GM19238 (cell line): ENCODE data around the gene CSRNP3.

Source experiments
- DNase-seq: peaks from one replicate; pipeline ENCODE4 v3.0.0; 2011; ENCODE audit warnings: low spot score; ENCODE audit not compliant: insufficient read length

CSRNP3 gene

DNA sequence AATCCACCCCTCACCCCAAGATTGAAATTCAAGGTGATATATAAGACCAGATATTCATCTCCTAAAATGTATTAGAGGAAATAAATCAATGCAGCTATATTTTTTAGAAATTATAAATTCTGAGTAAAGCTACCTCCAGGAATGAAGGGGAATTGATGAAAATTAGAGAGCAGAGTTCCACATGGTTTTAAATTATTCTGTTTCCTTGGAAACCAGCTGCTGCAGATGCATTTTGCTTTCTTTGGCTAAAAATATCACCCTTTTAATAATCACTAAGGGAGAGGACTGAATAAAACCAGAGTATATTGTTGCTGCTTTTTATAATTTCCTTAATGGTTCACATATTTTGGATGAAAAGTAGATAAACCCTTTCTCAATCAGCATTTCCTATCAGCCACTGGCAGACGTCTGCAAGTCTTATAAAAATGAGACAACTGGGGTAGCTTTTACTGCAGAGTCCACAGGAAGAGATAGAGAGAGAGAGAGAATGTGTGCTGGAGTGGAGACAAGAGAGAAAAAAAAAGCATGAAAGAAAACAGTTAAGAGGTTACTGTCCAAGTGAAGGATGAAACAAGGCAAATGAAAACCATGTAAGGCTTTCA is 2.0 kb downstream of the CSRNP3 start:
- no peak for DNase-seq

DNA sequence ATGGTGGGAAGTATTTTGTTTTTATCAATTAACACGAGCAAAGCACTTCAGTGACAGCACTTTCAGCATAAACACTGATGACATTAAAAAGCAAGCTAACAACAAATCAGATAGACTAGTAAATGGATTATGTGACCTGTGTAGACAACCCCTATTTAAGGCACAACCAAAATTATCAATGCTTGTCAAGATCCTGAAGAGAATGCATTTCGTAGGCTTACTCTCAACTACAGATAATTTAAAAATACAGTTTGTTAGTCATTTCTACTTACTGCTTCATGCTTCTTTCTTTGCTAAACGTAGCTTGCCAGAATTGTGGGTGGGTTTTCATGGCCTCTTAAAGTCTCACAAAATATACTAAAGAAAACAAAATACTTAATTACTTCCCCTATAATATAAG is 3.4 kb downstream of the CSRNP3 start:
- no peak for DNase-seq

DNA sequence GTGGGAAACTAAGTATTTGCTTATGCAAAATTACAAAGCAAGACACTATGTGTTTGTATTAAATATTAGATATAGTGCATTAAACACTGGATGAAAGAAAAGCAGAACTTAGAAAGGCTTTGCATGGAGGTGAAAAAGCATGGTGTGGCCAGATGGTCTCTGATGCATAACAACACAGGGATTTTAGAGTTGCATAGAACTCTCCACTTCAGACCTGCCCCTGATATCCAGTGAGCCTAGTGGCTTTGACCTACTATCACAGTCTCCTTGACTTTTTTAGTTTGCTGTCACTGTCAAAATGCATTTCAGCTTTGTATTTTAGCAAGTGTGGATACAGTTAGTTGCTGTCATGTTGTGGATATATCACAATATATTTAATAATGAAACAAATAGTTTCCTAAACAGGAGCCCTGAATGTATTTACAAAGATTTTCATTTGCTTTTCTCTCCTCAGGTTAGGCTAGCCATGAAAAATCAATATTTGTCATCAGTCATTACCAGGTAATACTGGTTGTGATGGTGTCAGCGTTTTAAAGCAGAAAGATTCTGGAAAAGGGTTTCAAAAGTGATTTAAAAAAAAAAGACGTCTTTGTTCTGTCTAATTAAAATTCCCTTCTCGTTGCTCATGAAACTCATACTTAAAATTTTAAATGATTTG is 5.2 kb downstream of the CSRNP3 start:
- no peak for DNase-seq

DNA sequence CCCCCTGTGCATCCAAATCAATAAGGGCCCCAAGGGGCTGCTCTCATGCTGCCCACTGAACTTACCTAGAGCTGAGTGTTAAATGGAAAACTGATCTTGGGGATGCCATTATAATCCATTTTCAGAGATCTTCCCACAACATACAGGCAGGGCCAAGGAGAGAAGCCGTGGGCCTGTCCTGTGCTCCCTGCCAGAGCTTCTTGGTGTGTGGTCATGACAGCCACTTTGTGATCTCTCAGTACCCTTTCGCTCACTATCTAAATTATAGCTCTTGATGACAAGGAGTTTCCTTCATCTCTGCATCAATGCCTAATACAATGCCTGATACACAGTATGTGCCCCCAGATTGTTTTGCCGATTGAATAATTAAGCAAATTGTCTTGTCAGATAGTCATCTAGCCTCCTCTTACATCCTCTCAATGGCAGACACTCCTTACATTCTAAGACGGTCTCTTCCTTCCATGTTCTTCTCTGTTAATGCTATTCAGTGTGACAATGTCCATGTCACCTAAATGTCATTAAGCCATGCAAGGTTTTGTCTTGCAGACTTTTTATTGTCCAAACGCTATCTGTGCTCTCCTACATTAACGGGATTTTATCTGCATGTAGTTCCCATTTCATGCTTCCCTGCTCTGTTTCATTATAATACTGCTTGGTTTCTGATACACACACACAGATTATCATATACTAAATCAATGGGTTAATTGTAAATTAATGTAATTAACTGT is 5.9 kb downstream of the CSRNP3 start:
- no peak for DNase-seq

DNA sequence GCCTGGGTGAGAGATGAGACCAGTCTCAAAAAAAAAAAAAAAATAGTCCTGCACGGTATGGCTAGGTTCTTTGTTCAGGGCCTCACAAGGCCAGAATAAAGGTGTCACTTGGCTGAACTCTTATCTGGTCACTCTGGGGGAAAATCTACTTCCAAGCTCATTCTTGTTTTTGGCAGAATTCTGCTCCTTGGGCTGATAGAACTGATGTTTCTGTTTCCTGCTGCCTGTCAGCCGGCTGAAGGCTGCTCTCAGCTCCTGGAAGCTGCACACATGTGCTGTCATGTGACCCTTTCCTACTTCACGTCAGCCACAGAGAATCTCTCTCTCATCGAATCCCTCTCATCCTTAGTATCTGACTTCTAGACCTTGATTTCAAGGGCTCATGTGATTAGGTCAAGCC is 10.4 kb downstream of the CSRNP3 start:
- no peak for DNase-seq

DNA sequence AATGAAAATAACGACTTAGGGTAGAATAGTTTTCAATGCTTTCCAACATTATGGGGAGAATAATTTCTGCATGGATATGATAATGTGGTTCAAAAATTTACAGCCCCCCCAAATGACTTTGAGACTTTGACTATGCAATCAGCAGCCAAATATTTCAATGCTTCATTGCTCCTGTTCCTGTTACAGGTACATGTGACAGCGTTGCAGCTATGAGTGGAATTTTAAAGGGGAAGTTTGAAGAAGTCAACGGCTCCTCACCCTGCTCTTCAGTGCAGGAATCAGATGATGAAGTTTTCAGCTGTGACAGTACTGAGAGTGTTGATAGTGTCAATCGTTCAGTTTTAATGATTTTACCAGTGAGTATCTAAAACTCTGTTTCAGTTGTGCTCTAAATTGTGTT is 25.1 kb downstream of the CSRNP3 start:
- DNase-seq, result no peak

DNA sequence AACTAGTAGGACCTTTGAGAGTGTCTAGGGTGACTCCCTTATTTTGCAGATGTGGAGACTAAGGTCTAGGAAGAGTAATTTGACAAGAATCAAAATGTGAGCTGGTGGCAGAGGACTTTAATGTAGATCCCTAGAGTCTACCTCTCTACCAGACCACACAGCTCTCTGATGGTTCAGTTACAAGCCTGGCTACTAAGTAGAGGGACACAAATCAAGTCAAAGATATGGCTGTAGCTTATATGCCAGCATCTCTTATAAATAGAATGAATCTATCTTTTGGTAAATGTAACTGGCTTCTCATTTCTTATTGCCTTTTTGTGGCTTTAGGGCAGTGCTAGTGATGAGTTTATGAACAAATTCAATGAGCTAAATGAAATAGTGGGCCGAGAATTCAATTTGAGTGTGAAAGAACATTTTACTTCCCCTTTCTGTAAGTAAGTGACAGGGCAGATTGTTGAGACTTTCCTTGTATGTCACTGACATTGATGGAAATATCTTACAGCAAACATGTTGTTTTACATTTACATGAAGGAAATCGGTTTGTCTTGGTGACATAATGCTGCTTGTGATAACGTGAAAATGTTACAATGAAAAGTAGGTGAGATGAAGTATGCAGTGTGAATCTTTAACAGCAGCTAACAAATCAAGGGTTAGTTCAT is 28.3 kb downstream of the CSRNP3 start:
- DNase-seq, result no peak

DNA sequence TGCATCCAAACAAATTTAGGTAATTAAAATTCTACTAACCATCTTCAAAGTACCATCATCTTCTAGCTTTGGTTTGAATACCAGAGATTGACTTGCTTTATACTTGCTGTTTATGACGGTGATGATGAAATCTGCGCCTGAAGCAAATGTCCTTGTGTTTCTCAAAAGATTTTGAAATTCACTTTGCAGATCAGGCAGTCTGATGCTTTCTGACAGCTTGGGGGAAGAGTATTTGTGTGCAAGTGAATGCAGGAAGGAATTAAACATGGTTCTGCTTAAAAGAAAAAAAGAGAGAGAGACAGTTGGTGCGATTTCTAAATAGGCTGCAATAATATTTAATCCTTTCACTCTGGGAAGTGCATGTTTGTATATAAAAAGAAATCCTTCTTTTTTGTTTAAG is 29.6 kb downstream of the CSRNP3 start:
- DNase-seq, result no peak

DNA sequence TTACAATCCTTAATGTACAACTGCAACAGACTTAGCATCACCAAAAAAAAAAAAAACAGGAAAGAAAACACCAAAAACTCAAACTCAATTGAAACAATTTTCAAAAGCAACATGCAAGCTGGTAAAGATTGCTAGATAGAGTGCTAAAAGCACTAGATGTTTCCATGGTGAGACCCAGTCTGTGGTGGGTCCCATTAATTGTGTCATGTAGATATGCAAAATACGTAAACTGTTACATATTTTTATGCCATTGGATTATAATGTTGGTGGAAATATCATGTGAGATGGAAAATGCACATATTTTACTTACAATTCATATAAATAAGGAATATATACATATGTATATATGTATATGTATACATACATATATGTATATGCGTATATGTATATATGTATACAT is 30.5 kb downstream of the CSRNP3 start:
- no peak for DNase-seq

DNA sequence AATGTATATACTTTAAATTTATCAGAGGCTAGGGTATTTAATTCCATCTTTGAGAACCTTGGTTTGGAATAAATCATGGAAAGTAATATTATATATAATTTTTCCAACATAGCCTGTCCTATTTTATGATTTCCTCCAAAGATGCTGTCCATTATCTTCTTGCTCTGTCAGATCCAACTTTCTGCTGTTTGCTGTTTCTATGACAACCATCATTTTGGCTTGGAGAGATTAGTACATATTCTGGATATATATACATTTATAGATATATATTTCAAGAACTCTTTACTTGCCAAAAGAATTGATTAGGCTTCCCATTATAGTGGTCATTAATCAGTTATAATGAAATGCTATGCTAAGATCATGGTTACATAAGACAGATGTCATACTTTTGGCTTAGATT is 31.3 kb downstream of the CSRNP3 start:
- no peak for DNase-seq

DNA sequence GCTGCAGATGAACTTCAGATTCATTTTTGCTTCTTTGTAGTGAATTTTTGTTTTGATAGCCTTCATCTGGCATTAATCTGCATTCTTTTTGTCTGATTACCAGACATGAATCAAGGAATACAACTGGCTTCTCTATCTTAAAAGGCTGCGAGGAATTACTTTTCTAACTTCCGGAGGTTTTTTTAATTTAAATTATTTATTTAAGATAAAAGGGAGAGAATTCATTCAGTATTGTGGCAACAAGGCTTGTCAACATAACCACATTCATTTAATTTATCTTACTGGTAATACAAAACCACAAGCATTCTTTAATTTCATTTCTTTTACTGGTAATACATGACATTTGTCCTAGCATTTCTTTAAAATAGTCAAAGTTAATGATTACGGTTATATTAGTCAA is 36.0 kb downstream of the CSRNP3 start:
- no peak for DNase-seq

DNA sequence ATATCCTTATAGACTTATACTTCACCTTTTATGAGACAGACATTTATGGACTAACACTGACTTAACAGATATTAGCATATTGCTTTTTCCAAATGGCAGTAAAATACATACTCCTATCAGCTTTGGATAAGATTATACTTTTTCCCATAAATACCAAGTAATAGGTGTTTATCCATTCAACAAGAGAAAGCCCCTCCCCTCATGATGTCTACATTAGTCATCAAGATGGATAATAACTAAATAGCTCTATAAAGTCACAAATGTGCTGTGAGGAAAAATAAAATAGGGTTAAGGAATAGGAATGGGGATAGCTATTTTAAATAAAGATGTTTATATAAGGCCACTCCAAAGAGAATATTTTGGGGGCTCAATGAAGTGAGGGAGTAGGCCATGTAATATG is 39.4 kb downstream of the CSRNP3 start:
- no peak for DNase-seq

DNA sequence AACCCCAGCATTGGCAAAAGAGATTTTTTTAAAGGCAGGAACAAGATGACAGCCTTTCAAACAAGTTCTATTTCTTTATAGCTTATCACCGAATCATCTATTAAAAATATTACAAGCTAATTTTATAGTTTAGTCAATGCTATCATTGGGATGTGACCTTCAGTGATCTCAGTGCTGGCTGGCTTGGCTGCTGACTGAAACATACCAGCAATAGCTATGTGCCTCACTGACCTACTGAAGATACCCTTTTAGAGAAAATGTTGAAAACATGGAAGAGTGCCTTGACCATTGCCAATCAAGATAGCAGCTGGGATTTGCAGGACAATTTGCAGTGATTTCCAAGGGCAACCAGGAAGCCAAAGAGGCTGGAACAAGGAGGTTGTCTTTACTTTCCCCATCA is 44.0 kb downstream of the CSRNP3 start:
- no peak for DNase-seq

DNA sequence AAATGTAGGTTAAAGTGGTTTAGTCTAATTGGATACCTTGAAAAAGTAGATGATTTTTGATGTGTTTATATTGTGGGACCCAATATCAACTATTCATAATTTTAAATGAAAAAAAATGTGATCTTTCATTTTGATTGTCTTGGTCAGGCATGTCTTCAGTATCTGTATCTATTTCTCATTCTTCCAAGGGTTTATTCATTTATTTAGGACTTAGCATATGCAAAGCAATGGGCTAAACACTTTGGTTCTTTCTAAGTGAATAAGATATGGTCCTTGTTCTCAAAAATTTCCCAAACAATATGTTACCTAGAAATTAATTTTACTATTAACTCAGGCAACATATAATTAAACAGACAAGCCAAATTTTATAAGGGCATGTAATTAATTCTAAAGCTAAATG is 49.1 kb downstream of the CSRNP3 start:
- DNase-seq, result no peak

DNA sequence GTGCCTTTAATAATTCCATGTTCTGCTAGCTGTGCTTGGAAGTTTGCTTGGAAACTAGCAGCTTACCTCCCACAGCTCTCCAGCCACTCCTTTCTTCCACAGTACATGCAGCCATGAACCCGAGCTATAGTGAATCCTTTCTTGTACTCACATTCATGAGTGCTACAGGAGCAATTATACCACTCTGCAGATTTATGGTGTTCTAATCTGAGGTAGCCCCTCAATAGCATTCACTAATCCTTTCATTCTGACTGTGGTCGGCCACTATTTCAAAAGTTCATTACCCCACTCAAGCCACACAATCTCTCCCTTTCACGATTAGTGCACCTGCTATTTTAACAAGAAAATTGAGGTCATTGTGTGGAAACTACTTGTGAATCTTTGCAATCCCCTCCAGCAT is 53.2 kb downstream of the CSRNP3 start:
- DNase-seq, result no peak

DNA sequence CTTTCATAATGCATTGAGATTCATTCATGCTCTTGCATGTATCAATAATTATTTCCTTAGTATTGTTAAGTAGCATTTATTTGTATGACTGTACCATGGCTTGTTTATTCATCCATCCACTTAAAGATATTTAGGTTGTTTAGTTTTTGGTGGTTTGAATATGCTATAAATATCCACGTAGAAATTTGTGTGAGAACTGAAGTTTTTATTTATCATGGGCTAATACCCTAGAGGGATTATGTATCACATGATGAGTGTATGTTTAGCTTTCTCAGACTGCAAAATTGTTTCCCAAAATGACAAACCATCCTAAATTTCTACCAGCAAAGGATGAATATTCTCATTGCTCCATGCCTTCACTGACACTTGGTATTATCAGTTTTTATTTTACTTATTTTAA is 55.2 kb downstream of the CSRNP3 start:
- DNase-seq, result no peak

DNA sequence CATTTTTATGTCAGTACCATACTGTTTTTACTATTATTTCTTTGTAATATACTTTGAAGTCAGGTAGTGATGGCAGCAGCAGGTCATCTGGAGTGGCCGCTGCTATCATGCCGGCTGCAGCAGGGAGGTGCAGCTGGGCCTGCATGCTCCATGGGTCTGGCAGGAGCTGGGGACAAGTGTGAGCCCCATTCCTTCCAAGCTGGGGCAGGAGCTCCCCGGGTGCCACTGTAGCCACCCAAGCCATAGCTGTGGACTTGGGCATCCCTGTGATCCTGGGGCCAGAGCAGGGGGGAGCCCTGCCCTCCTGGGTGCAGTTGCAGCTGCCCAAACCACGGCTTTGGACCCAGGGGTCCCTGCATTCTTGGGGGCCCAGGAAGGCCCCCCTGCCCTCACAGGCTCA is 59.2 kb downstream of the CSRNP3 start:
- DNase-seq, result no peak

DNA sequence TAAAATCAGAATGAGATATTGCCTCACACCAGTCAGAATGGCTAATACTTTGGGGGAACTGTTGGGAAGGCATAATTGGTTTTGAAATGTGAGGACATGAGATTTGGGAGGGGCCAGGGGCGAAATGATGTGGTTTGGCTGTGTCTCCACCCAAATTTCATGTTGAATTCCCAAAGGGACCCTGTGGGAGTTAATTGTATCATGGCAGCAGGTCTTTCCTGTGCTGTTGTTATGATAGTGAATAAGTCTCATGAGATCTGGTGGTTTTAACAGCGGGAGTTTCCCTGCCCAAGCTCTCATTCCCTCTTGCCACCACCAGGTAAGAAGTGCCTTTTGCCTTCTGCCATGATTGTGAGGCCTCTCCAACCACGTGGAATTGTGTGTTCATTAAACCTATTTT is 59.6 kb downstream of the CSRNP3 start:
- no peak for DNase-seq

DNA sequence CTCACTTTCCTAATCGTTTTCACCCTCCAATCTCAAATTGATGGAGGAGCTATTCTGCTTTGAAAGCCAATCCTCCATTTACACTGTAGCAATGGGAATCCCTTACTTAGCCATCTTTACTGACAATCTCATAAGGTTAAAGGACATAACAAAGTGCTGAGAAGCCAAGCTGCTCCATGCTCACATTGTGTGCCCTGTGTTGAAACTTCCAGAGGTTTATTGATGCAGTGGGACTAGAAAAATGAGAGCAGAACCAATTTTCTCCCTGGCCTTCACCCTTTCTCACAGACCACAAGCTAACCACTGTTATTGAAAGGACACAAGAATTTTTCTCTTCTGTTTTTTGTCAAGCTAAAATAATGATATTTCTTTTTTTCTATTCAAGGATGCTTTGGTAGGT is 63.8 kb downstream of the CSRNP3 start:
- no peak for DNase-seq

DNA sequence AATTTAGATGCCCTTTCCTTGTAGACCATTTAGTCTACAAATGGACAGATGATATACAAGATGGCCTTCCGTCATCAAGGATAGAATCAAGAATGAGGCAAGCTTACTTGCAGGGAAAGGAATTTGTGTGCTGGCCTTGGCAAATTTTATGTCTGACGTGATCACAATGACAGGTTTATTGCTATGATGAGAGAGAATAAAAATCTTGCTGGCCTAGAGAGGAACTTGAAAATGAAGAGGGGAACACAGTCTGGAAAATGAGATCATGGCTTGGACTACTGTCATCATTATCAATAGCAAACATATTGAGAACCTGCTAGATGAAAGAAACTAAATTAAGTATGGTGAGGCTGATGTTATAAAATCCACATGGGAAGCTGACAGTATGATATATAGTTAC is 66.0 kb downstream of the CSRNP3 start:
- DNase-seq, result no peak

DNA sequence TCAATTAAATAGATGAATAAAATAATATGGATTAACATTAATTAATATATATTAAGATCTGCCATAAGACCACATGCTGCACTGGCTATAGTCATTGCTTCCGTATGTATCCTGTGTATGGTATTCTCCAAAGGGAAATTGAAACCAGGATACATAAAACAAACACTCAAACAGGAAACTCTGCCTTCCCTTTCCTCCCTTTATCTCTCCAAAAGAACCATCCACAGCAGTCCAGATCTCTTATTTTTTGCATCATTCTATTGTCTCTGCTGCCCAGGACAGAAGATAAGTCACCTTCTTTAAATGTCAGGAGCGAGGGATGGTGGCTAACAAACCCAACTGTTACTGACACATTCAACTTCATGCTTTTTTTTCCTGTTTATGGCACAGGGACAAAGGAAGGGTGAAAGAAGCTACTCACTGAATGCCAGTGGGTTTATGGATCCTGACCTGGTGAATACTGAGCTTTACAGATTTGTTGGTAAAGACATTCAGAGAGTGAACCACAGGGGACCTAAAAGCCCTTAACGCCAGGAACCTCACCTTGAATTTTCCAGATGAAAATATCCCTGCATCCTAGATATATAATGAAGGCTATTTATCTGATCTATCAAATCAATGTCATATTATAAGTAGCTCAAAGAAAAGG is 67.5 kb downstream of the CSRNP3 start:
- DNase-seq, result no peak

DNA sequence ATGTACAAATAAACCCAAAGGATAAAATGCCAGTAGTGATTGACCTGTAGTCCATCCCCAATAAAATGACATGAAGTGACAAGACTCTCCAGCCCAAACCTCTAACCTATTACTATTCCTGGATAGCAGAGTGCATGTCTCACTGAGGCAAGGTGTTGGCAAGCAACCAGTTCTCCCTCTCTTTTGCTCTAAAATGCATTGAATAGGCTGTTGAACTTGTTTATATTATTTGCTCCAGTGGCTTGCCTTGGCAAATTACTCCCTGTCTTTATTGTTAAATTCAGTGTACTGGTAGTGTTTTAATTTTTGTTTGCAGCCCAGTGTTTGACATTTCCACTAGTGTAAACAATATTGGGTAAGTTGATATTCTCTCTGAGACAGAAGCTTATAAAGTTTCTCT is 70.5 kb downstream of the CSRNP3 start:
- no peak for DNase-seq
